Endothelial cell of umbilical vein (primary cell): ENCODE data around the gene CBFA2T3. TPM values are rescaled to one million over a fixed set of nuclear protein-coding genes. Genes with fewer than 3 reads are reported as not detected.

Source experiments
- BruUV-seq: library from RNA; stranded (reverse); fragments of 400-500 nt; replicated peaks from 2 replicates; lab custom pipeline; 2021; lab: Mats Ljungman, UMichigan
- CTCF ChIA-PET: fragments of 300-600, 350-600 bp; sonication (Branson Sonifier 250); formaldehyde crosslinking; loops from one replicate; lab custom pipeline; 2021; ENCODE audit warnings: antibody characterized with exemption, inconsistent platforms; lab: Charles Lee
- POLR2A ChIA-PET: fragments of 300-600, 350-600 bp; sonication (Branson Sonifier 250); formaldehyde crosslinking; loops from one replicate; lab custom pipeline; 2021; ENCODE audit warnings: antibody characterized with exemption, inconsistent platforms; lab: Charles Lee
- DNase-seq: peaks from one replicate; pipeline ENCODE4 v3.0.0-alpha.2; 2011; ENCODE audit warnings: low read depth, low spot score
- FAIRE-seq: peaks from 2 replicates; lab custom pipeline; 2011; peaks lifted over from hg19 to GRCh38; lab: Jason Lieb, UNC
- H2AFZ ChIP-seq: 2 replicates; pipeline ENCODE4 v1.6.0; 2012; ENCODE audit warnings: low read depth, low read length, control low read depth, inconsistent platforms
- H3K27ac ChIP-seq: 2 replicates; pipeline ENCODE4 v1.5.1; 2011; ENCODE audit warnings: low read depth, mild to moderate bottlenecking, control low read depth, low read length, moderate library complexity; ENCODE audit not compliant: insufficient read depth
- H3K27me3 ChIP-seq, 2 experiments: 2 replicates each; pipeline versions ENCODE4 v1.6.0 to v1.6.1; 2011; ENCODE audit warnings: low read length in 2 of 2, mixed read lengths in 1 of 2; ENCODE audit not compliant: control insufficient read depth in 2 of 2, insufficient read depth in 2 of 2
- H3K36me3 ChIP-seq, 2 experiments: 2 replicates in 1 of 2; 3 replicates in 1 of 2; pipeline ENCODE4 v1.5.1; 2011; ENCODE audit warnings: low read length in 2 of 2, mild to moderate bottlenecking in 1 of 2, moderate library complexity in 1 of 2; ENCODE audit not compliant: control insufficient read depth in 2 of 2, insufficient read depth in 2 of 2; ENCODE audit errors: extremely low read depth in 1 of 2
- H3K4me1 ChIP-seq: 3 replicates; pipeline ENCODE4 v1.5.1; 2011; ENCODE audit warnings: mild to moderate bottlenecking, low read length; ENCODE audit not compliant: control insufficient read depth, insufficient read depth; ENCODE audit errors: extremely low read depth
- H3K4me2 ChIP-seq: 2 replicates; pipeline ENCODE4 v1.6.1; 2011; ENCODE audit warnings: low read length, control low read depth, mixed read lengths; ENCODE audit not compliant: insufficient read depth
- H3K4me3 ChIP-seq, 3 experiments: fragments of 200-600 bp in 1 of 3; sonication (generic), shearing (Covaris generic) in 1 of 3; replicated peaks in 1 of 3; 2 replicates each; pipeline ENCODE4 v1.5.1; 2011 to 2016; ENCODE audit warnings: control low read depth in 3 of 3, low read length in 3 of 3, mild to moderate bottlenecking in 2 of 3, inconsistent platforms in 1 of 3, low read depth in 1 of 3, moderate library complexity in 1 of 3; ENCODE audit not compliant: insufficient read depth in 1 of 3
- H3K79me2 ChIP-seq: 2 replicates; pipeline ENCODE4 v1.6.0; 2012; ENCODE audit warnings: low read length, inconsistent platforms; ENCODE audit not compliant: control insufficient read depth, insufficient read depth
- H3K9ac ChIP-seq: replicated peaks from 2 replicates; pipeline ENCODE3; 2011; ENCODE audit warnings: low read length, control low read depth; ENCODE audit not compliant: insufficient read depth; ENCODE audit errors: extremely low read depth
- H3K9me1 ChIP-seq: replicated peaks from 3 replicates; pipeline ENCODE4 v1.6.0; 2011; ENCODE audit warnings: mild to moderate bottlenecking, low read length; ENCODE audit not compliant: control insufficient read depth, insufficient read depth; ENCODE audit errors: extremely low read depth
- H3K9me3 ChIP-seq: replicated peaks from 2 replicates; pipeline ENCODE4 v1.5.1; 2012; ENCODE audit warnings: low read length, inconsistent platforms; ENCODE audit not compliant: control insufficient read depth, insufficient read depth
- H4K20me1 ChIP-seq: replicated peaks from 2 replicates; pipeline ENCODE3; 2011; ENCODE audit warnings: mild to moderate bottlenecking, low read length; ENCODE audit not compliant: control insufficient read depth, insufficient read depth; ENCODE audit errors: extremely low read depth
- EZH2 ChIP-seq: IDR thresholded peaks from 2 replicates; pipeline ENCODE4 v1.6.1; 2012; ENCODE audit warnings: borderline replicate concordance, low read depth, mild to moderate bottlenecking, moderate library complexity, low read length, inconsistent platforms; ENCODE audit not compliant: severe bottlenecking
- FOS ChIP-seq: IDR thresholded peaks from 2 replicates; pipeline ENCODE4 v1.6.1; 2011; ENCODE audit warnings: mild to moderate bottlenecking, low read length, moderate library complexity, borderline replicate concordance; ENCODE audit not compliant: insufficient read depth
- GATA2 ChIP-seq: IDR thresholded peaks from 2 replicates; pipeline ENCODE4 v1.7.0; 2011; ENCODE audit warnings: low read depth, mild to moderate bottlenecking, moderate library complexity, mixed read lengths, low read length; ENCODE audit not compliant: insufficient read length, insufficient read depth
- JUN ChIP-seq: IDR thresholded peaks from 2 replicates; pipeline ENCODE4 v1.6.1; 2011; ENCODE audit warnings: borderline replicate concordance, low read depth; ENCODE audit not compliant: insufficient read length, insufficient read depth
- MYC ChIP-seq: IDR thresholded peaks from one replicate; pipeline ENCODE4 v1.6.1; 2011; ENCODE audit warnings: mild to moderate bottlenecking, low read depth, low read length
- POLR2A ChIP-seq: IDR thresholded peaks from 2 replicates; pipeline ENCODE4 v1.6.1; 2012; ENCODE audit warnings: low read depth, mild to moderate bottlenecking, control low read depth, low read length
- POLR2AphosphoS5 ChIP-seq: IDR thresholded peaks from 2 replicates; pipeline ENCODE4 v1.6.1; 2012; ENCODE audit warnings: low read depth, mild to moderate bottlenecking, control low read depth, low read length, moderate library complexity; ENCODE audit not compliant: insufficient read depth
- dilution Hi-C: fragments of 300-500 bp; cut with MboI; formaldehyde crosslinking; loops from one replicate; pipeline ENCODE4 v1.15.0; 2019; ENCODE audit warnings: low sequenced_read_pairs; ENCODE audit not compliant: extremely low pct_ligation_motif_present
- intact Hi-C: fragments of 100-400 bp; cut with micrococcal nuclease; formaldehyde crosslinking; loops from one replicate; pipeline ENCODE4 v1.10.0; 2022
- polyA plus RNA-seq, 4 experiments: library from polyadenylated mRNA; depleted of rRNA in 3 of 4; stranded (reverse) in 3 of 4; unstranded in 1 of 4; fragments of >200 nt; gene quantifications; 2 replicates each; pipeline versions ENCODE4 v1.2.1 to v1.2.3, GENCODE V29; 2011 to 2012; ENCODE audit warnings: missing spikeins in 1 of 4
- total RNA-seq: library from RNA; stranded (reverse); gene quantifications from 2 replicates; pipeline ENCODE4 v1.2.3, GENCODE V29; 2021
- TF ChIP-seq, protein P1 (sequence below): IDR thresholded peaks from 2 replicates; pipeline ENCODE4 v1.6.1; 2011; ENCODE audit not compliant: insufficient read depth, insufficient read length
- TF ChIP-seq, protein P2 (sequence below), 2 donors: IDR thresholded peaks; 1 replicate in 1 of 2; 2 replicates in 1 of 2; pipeline ENCODE4 v1.5.1; 2011; ENCODE audit warnings: low read length in 2 of 2, mild to moderate bottlenecking in 2 of 2, moderate library complexity in 2 of 2, control low read depth in 1 of 2, inconsistent platforms in 1 of 2, low read depth in 1 of 2; ENCODE audit not compliant: insufficient read depth in 1 of 2; ENCODE audit errors: extremely low read depth in 1 of 2

The CBFA2T3 gene
- total and polyA plus RNA-seq, 2 donors (not counting 3 experiments of a cell fraction or from before 2014, with no cell fraction given): not detected

DNA sequence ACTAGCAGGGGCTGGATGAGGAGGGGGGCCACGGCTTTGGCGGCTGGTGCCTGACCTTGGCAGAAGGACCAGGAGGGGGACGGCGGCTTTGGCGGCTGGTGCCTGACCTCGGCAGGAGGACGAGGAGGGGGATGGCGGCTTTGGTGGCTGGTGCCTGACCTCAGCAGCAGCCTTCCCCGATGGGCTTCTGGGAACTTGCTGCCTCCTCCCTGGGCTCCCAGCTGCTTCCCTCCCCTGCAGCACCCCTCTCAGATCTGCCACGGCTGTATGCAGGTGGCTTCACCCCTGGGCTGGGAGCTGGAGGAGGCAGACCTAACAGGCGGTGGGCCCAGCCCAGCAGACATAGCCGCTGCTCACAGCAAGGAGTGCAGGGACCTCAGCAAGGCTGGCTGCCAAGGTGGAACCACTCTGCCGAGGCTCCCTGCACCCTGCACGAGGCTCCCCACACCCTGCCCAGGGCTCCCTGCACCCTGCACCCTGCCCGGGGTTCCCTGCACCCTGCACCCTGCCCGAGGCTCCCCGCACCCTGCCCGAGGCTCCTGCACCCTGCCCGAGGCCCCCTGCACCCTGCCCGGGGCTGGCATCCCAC is 38.4 kb upstream of the CBFA2T3 start:
- no peak for DNase-seq
- no peaks in the 10 kb centered on the region for H3K27me3 ChIP-seq
- no peaks in the 10 kb centered on the region for H3K9me3 ChIP-seq
- intact Hi-C loops: no loop called here
- H3K36me3 ChIP-seq: no peaks in the 10 kb centered on the region
- H3K79me2 ChIP-seq: no peaks in the 10 kb centered on the region
- H3K4me3 ChIP-seq: no peak overlapping the region
- dilution Hi-C loops: no loop called here
- FAIRE-seq: no peak
- H3K9ac ChIP-seq: no peak overlapping the region
- TF ChIP-seq FOS: no peak
- TF ChIP-seq JUN: no peak
- TF ChIP-seq POLR2AphosphoS5: no peak
- TF ChIP-seq POLR2A: no peak
- no peak for TF ChIP-seq MYC
- TF ChIP-seq GATA2: no peak
- TF ChIP-seq, protein P1, sequence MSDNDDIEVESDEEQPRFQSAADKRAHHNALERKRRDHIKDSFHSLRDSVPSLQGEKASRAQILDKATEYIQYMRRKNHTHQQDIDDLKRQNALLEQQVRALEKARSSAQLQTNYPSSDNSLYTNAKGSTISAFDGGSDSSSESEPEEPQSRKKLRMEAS: no peak
- TF ChIP-seq EZH2: no peak
- TF ChIP-seq, protein P2, sequence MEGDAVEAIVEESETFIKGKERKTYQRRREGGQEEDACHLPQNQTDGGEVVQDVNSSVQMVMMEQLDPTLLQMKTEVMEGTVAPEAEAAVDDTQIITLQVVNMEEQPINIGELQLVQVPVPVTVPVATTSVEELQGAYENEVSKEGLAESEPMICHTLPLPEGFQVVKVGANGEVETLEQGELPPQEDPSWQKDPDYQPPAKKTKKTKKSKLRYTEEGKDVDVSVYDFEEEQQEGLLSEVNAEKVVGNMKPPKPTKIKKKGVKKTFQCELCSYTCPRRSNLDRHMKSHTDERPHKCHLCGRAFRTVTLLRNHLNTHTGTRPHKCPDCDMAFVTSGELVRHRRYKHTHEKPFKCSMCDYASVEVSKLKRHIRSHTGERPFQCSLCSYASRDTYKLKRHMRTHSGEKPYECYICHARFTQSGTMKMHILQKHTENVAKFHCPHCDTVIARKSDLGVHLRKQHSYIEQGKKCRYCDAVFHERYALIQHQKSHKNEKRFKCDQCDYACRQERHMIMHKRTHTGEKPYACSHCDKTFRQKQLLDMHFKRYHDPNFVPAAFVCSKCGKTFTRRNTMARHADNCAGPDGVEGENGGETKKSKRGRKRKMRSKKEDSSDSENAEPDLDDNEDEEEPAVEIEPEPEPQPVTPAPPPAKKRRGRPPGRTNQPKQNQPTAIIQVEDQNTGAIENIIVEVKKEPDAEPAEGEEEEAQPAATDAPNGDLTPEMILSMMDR (IDR thresholded peaks at IDR 0.05; ENCODE audit: extremely low read depth in 1 of 2, insufficient read depth in 1 of 2, low read depth in 1 of 2, low read length in 2 of 2): no peak
- no TSS peak for BruUV-seq
- no peak overlapping the region for H3K4me2 ChIP-seq
- CTCF ChIA-PET: no interaction called here
- no peaks in the 10 kb centered on the region for H3K9me1 ChIP-seq
- POLR2A ChIA-PET: no interaction called here
- H3K27ac ChIP-seq: no peak overlapping the region
- no peaks in the 10 kb centered on the region for H3K4me1 ChIP-seq
- no peaks in the 10 kb centered on the region for H4K20me1 ChIP-seq
- no peak overlapping the region for H2AFZ ChIP-seq
